Muscle layer of duodenum (tissue), 2 donors: ENCODE data around the gene SNCG.

ENCODE experiments used
- H3K27ac ChIP-seq: one replicate; pipeline ENCODE4 v1.7.0; 2013; ENCODE audit warnings: mild to moderate bottlenecking, low read length
- H3K27me3 ChIP-seq: one replicate; pipeline ENCODE4 v1.7.0; 2013; ENCODE audit warnings: low read depth, mild to moderate bottlenecking, control low read depth, low read length
- H3K36me3 ChIP-seq, 2 donors: one replicate each; pipeline ENCODE4 v1.7.0; 2013; ENCODE audit warnings: low read length in 2 of 2, control low read depth in 1 of 2, mild to moderate bottlenecking in 1 of 2; ENCODE audit not compliant: insufficient read depth in 2 of 2, control insufficient read depth in 1 of 2
- H3K4me1 ChIP-seq, 2 donors: one replicate each; pipeline ENCODE4 v1.7.0; 2013; ENCODE audit warnings: low read length in 2 of 2, mild to moderate bottlenecking in 2 of 2, control low read depth in 1 of 2, moderate library complexity in 1 of 2; ENCODE audit not compliant: insufficient read depth in 2 of 2, control insufficient read depth in 1 of 2
- H3K4me3 ChIP-seq, 2 donors: one replicate each; pipeline ENCODE4 v1.7.0; 2013; ENCODE audit warnings: low read length in 2 of 2, low read depth in 1 of 2, mild to moderate bottlenecking in 1 of 2
- H3K9me3 ChIP-seq, 2 donors: one replicate each; pipeline ENCODE4 v1.7.0; 2013; ENCODE audit warnings: low read length in 2 of 2, control low read depth in 1 of 2, mild to moderate bottlenecking in 1 of 2; ENCODE audit not compliant: control insufficient read depth in 1 of 2
- donor health status: healthy.

SNCG gene

GRCh38 chr10:86962981-86963310 is 4.5 kb downstream of the SNCG start:
- Histone ChIP-seq H3K4me3 (no peak overlapping the region), H3K27me3 (no peaks in the 10 kb centered on the region), H3K27ac (no peak overlapping the region), H3K36me3 (no peaks in the 10 kb centered on the region), H3K4me1 (peaks cover 11 to 32% of the 10 kb centered on the region in 2 donors), H3K9me3 (no peaks in the 10 kb centered on the region)

GRCh38 chr10:86963341-86963919 is 5.0 kb downstream of the SNCG start:
- H3K36me3 ChIP-seq, result no peaks in the 10 kb centered on the region
- no peak overlapping the region for H3K27ac ChIP-seq
- no peaks in the 10 kb centered on the region for H3K9me3 ChIP-seq
- H3K4me3 ChIP-seq, result no peak overlapping the region
- peaks cover 8 to 33% of the 10 kb centered on the region in 2 donors for H3K4me1 ChIP-seq
- no peaks in the 10 kb centered on the region for H3K27me3 ChIP-seq

GRCh38 chr10:86964061-86964846 is 5.9 kb downstream of the SNCG start:
- Histone ChIP-seq H3K27ac (no peak overlapping the region), H3K36me3 (no peaks in the 10 kb centered on the region), H3K9me3 (no peaks in the 10 kb centered on the region), H3K4me1 (peaks cover 9 to 39% of the 10 kb centered on the region in 2 donors), H3K27me3 (no peaks in the 10 kb centered on the region), H3K4me3 (no peak overlapping the region)

- no peaks in the 10 kb centered on the region for H3K9me3 ChIP-seq
- no peaks in the 10 kb centered on the region for H3K36me3 ChIP-seq
- H3K4me3 ChIP-seq, result no peak overlapping the region
- H3K4me1 ChIP-seq, result peaks cover 13 to 40% of the 10 kb centered on the region in 2 donors
- no peak overlapping the region for H3K27ac ChIP-seq
- no peaks in the 10 kb centered on the region for H3K27me3 ChIP-seq
Measured at GRCh38 chr10:86964847-86965190, 6.4 kb downstream of the SNCG start.

GRCh38 chr10:86965986-86966654 is 7.7 kb downstream of the SNCG start:
- Histone ChIP-seq H3K4me1 (peaks cover 13 to 45% of the 10 kb centered on the region in 2 donors), H3K36me3 (peaks cover 0 to 6% of the 10 kb centered on the region in 2 donors), H3K4me3 (peak overlapping the region in 1 of 2 donors; percentile 6), H3K27me3 (no peaks in the 10 kb centered on the region), H3K9me3 (no peaks in the 10 kb centered on the region), H3K27ac (no peak overlapping the region)

- Histone ChIP-seq H3K4me3 (peak overlapping the region in 1 of 2 donors; percentile 76), H3K36me3 (peaks cover 0 to 6% of the 10 kb centered on the region in 2 donors), H3K9me3 (no peaks in the 10 kb centered on the region), H3K27ac (no peak overlapping the region), H3K27me3 (no peaks in the 10 kb centered on the region), H3K4me1 (peaks cover 13 to 53% of the 10 kb centered on the region in 2 donors)
Measured at GRCh38 chr10:86967481-86967941, 9.1 kb downstream of the SNCG start.

GRCh38 chr10:86968271-86968993 is 10.0 kb downstream of the SNCG start, which contains the start of gene ADIRF:
Gene ADIRF, plus strand, starts transcription at chr10:86968482. Its CDS starts 63 bp downstream, at chr10:86968545.
- H3K27ac ChIP-seq, result peak within 1 kb of the TSS; percentile 74
- H3K27me3 ChIP-seq, result no peaks in the 10 kb centered on the region
- peaks cover 0 to 6% of the 10 kb centered on the region in 2 donors for H3K36me3 ChIP-seq
- no peaks in the 10 kb centered on the region for H3K9me3 ChIP-seq
- H3K4me1 ChIP-seq, result peaks cover 13 to 53% of the 10 kb centered on the region in 2 donors
- peak within 1 kb of the TSS; percentile 60 to 76 for H3K4me3 ChIP-seq

- peak overlapping the region; percentile 47 for H3K27ac ChIP-seq
- no peaks in the 10 kb centered on the region for H3K27me3 ChIP-seq
- peaks cover 13 to 53% of the 10 kb centered on the region in 2 donors for H3K4me1 ChIP-seq
- no peaks in the 10 kb centered on the region for H3K9me3 ChIP-seq
- peak overlapping the region; percentile 60 to 76 for H3K4me3 ChIP-seq
- H3K36me3 ChIP-seq, result peaks cover 0 to 6% of the 10 kb centered on the region in 2 donors
Measured at GRCh38 chr10:86968994-86969355, 10.6 kb downstream of the SNCG start.

- peaks cover 0 to 6% of the 10 kb centered on the region in 2 donors for H3K36me3 ChIP-seq
- no peaks in the 10 kb centered on the region for H3K27me3 ChIP-seq
- H3K4me1 ChIP-seq, result peaks cover 13 to 53% of the 10 kb centered on the region in 2 donors
- H3K9me3 ChIP-seq, result no peaks in the 10 kb centered on the region
- peak overlapping the region; percentile 87 for H3K27ac ChIP-seq
- peak overlapping the region; percentile 60 to 76 for H3K4me3 ChIP-seq
Measured at GRCh38 chr10:86969421-86970041, 11.1 kb downstream of the SNCG start.

- peak overlapping the region; percentile 60 to 76 for H3K4me3 ChIP-seq
- peak overlapping the region; percentile 87 for H3K27ac ChIP-seq
- no peaks in the 10 kb centered on the region for H3K27me3 ChIP-seq
- no peaks in the 10 kb centered on the region for H3K9me3 ChIP-seq
- H3K36me3 ChIP-seq, result peaks cover 0 to 6% of the 10 kb centered on the region in 2 donors
- peaks cover 13 to 53% of the 10 kb centered on the region in 2 donors for H3K4me1 ChIP-seq
Measured at GRCh38 chr10:86970162-86970981, 12.0 kb downstream of the SNCG start.
